Right lobe of liver (tissue), 6 donors: ENCODE data around the gene TNNT3. TPM values are rescaled to one million over a fixed set of nuclear protein-coding genes. Genes with fewer than 3 reads are reported as not detected.

Experiments
- ATAC-seq, 4 donors: fragments of 200-7000 bp; cut with Tn5 transposase; one replicate each; pipeline ENCODE4 v1.9.1; 2020; ENCODE audit warnings: mild to moderate bottlenecking in 4 of 4, moderate library complexity in 4 of 4
- DNase-seq, 3 donors: peaks; one replicate each; pipeline ENCODE4 v3.0.0-alpha.2; 2020
- H3K27ac ChIP-seq, 3 donors: fragments of 200-600 bp; one replicate each; pipeline ENCODE4 v1.8.0; 2022
- H3K27me3 ChIP-seq, 2 donors: fragments of 200-600 bp; one replicate each; pipeline ENCODE4 v1.8.0; 2022
- H3K36me3 ChIP-seq, 4 donors: fragments of 200-600 bp; sonication (generic) in 1 of 4; one replicate each; pipeline versions ENCODE4 v1.5.1 to v1.8.0; 2017 to 2022; ENCODE audit warnings: control low read depth in 1 of 4
- H3K4me1 ChIP-seq, 4 donors: fragments of 200-600 bp; sonication (generic) in 1 of 4; one replicate each; pipeline versions ENCODE4 v1.5.1 to v1.8.0; 2017 to 2022; ENCODE audit warnings: control low read depth in 1 of 4
- H3K4me3 ChIP-seq, 3 donors: fragments of 200-600 bp; one replicate each; pipeline ENCODE4 v1.8.0; 2022
- H3K9me3 ChIP-seq, 4 donors: fragments of 200-600 bp; sonication (generic) in 1 of 4; one replicate each; pipeline versions ENCODE4 v1.5.1 to v1.8.0; 2017 to 2022; ENCODE audit warnings: control low read depth in 1 of 4
- CTCF ChIP-seq, 4 donors: fragments of 200-600 bp in 3 of 4; fragments of 450-650 bp in 1 of 4; IDR thresholded peaks; one replicate each; pipeline versions ENCODE4 v1.5.1 to v1.8.0; 2016 to 2022; ENCODE audit warnings: antibody characterized with exemption in 4 of 4, mild to moderate bottlenecking in 2 of 4
- POLR2A ChIP-seq: fragments of 450-650 bp; IDR thresholded peaks from one replicate; pipeline ENCODE4 v1.6.1; 2017; ENCODE audit warnings: antibody characterized with exemption, mild to moderate bottlenecking
- WGBS: methylation state at CpG from one replicate; pipeline ENCODE4 v1.1.6; 2018; ENCODE audit warnings: low coverage, low lambda C conversion rate; ENCODE audit not compliant: insufficient coverage; ENCODE audit errors: missing lambda C conversion rate; 5-methylcytosine and 5-hydroxymethylcytosine counted together
- intact Hi-C, 2 donors: fragments of 100-400 bp; cut with DNase I; formaldehyde crosslinking; loops; one replicate each; pipeline versions ENCODE4 v1.11.2 to v1.14.1; 2022
- total RNA-seq, 6 experiments: library from RNA; depleted of rRNA in 2 of 6; stranded (reverse); fragments of >200 nt in 2 of 6; fragmentation: NEBNext Ultra II Directional in 3 of 6; extraction: Animal tissue kit (Norgen Biotek cat#: 25700) in 3 of 6; gene quantifications; one replicate each; pipeline versions ENCODE4 v1.1.0 to v1.2.4, GENCODE V29; 2016 to 2023
- donor health status: DM: no; HTN: yes; CAD: no.
- donor health status: DM: no; HTN: no; CAD: no.
- donor health status: DM: no; HTN: no; CAD: no.
- donor health status: DM: no; HTN: yes; CAD: no.
- donor health status: DM: no; HTN: yes; CAD: no.

The TNNT3 gene
- total RNA-seq, 6 experiments from 2014 or later, result 0.44 to 2.2 TPM; not detected in 4

DNA sequence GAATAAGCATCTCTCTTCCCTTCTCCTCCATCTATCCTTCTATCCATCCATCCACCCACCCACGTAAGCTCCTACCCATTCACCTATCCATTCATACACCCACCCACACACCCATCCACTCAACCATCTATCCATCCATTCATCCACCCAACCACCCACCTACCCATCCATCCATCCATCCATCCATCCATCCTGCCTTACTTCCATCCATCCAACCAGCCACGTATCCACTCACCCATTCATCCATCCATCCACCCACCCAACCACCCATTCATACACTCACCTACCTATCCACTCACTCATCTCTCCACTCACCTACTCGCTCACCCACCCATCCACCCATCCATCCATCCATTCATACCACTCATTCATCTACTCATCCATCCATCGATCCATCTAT, 13.2 kb downstream of the TNNT3 start:
- 86% methylated on average over 4 of the region's 4 CpGs for WGBS

GRCh38 chr11:1933416-1934334, 14.2 kb downstream of the TNNT3 start:
- H3K4me3 ChIP-seq, result no peak overlapping the region
- ATAC-seq (no peak), DNase-seq (peak; percentile 6 to 42 (median 14))
- no peaks in the 10 kb centered on the region for H3K27me3 ChIP-seq
- no peak overlapping the region for H3K27ac ChIP-seq
- H3K9me3 ChIP-seq, result no peaks in the 10 kb centered on the region
- H3K36me3 ChIP-seq, result no peaks in the 10 kb centered on the region
- WGBS, result 62% methylated on average over 4 of the region's 18 CpGs
- no peak for TF ChIP-seq POLR2A
- no peak for TF ChIP-seq CTCF (IDR thresholded peaks at IDR 0.05)
- intact Hi-C loops, result no loop called here
- no peaks in the 10 kb centered on the region for H3K4me1 ChIP-seq

More for the DNA sequence above, 13.2 kb downstream of the TNNT3 start:
- no peaks in the 10 kb centered on the region for H3K27me3 ChIP-seq
- no peaks in the 10 kb centered on the region for H3K4me1 ChIP-seq
- ATAC-seq, result no peak
- DNase-seq, result peak in 2 of 3 donors; percentile 0 to 9
- TF ChIP-seq CTCF (IDR thresholded peaks at IDR 0.05) (no peak), POLR2A (no peak)
- H3K36me3 ChIP-seq, result no peaks in the 10 kb centered on the region
- intact Hi-C loops, result no loop called here
- H3K27ac ChIP-seq, result no peak overlapping the region
- no peak overlapping the region for H3K4me3 ChIP-seq
- no peaks in the 10 kb centered on the region for H3K9me3 ChIP-seq

DNA sequence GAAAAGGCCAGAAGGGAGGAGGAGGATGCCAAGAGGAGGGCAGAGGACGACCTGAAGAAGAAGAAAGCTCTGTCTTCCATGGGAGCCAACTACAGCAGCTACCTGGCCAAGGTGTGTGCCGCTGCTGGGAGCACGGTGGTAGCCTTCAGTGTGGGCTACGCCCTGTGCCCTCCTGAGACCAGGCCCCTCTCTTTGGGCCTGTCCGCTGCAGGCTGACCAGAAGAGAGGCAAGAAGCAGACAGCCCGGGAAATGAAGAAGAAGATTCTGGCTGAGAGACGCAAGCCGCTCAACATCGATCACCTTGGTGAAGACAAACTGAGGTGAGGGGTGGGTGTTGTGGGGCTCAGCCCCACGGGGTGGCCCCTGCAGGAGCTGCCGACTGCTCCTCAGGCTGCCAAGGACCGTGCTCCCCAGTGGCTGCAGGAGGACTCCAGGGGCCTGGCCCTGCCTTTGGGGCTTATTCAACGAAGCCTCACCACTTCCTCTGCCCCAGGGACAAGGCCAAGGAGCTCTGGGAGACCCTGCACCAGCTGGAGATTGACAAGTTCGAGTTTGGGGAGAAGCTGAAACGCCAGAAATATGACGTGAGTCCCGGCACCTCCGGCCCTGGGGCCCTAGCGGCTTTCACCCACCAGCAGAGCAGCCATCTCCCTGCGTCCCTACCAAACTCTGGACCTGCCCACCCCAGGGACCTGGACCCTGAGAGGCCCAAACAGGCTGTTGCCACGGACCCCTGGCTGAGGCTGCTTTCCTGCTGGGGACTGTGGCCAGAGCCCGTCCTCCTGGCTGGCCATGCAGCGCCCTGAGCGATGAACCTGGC, 15.0 kb downstream of the TNNT3 start:
- DNase-seq, result peak; percentile 11 to 43 (median 35)
- Histone ChIP-seq H3K4me1 (no peaks in the 10 kb centered on the region), H3K4me3 (no peak overlapping the region), H3K27me3 (no peaks in the 10 kb centered on the region), H3K36me3 (no peaks in the 10 kb centered on the region), H3K9me3 (no peaks in the 10 kb centered on the region), H3K27ac (no peak overlapping the region)
- no peak for TF ChIP-seq POLR2A
- TF ChIP-seq CTCF (IDR thresholded peaks at IDR 0.05), result no peak
- intact Hi-C loops, result no loop called here
- ATAC-seq, result no peak
- 88% methylated on average over 5 of the region's 24 CpGs for WGBS

GRCh38 chr11:1935156-1936071, 15.9 kb downstream of the TNNT3 start:
- H3K4me3 ChIP-seq, result no peak overlapping the region
- peak; percentile 14 to 46 (median 42) for DNase-seq
- H3K9me3 ChIP-seq, result no peaks in the 10 kb centered on the region
- 52% methylated on average over 8 of the region's 33 CpGs for WGBS
- no peaks in the 10 kb centered on the region for H3K27me3 ChIP-seq
- H3K4me1 ChIP-seq, result no peaks in the 10 kb centered on the region
- H3K36me3 ChIP-seq, result no peaks in the 10 kb centered on the region
- H3K27ac ChIP-seq, result no peak overlapping the region
- TF ChIP-seq CTCF (IDR thresholded peaks at IDR 0.05), result no peak
- TF ChIP-seq POLR2A, result no peak
- intact Hi-C loops, result no loop called here
- ATAC-seq, result peak in 1 of 4 donors; percentile 15
